Liver (tissue), 9 donors: ENCODE data around the gene ASPHD1. TPM values are rescaled to one million over a fixed set of nuclear protein-coding genes. Genes with fewer than 3 reads are reported as not detected.

Experiments
- DNase-seq: peaks from one replicate; pipeline ENCODE4 v3.0.0-alpha.2; 2017; ENCODE audit warnings: low spot score
- H3K27ac ChIP-seq, 2 donors: one replicate each; pipeline ENCODE4 v1.7.0; 2013; ENCODE audit warnings: inconsistent platforms in 2 of 2, low read length in 2 of 2, control low read depth in 1 of 2, low read depth in 1 of 2, mild to moderate bottlenecking in 1 of 2
- H3K27me3 ChIP-seq, 4 donors: one replicate each; pipeline versions ENCODE4 v1.6.1 to v1.7.0; 2013; ENCODE audit warnings: low read length in 3 of 4, inconsistent platforms in 1 of 4, mild to moderate bottlenecking in 1 of 4, moderate library complexity in 1 of 4; ENCODE audit not compliant: control insufficient read depth in 4 of 4, insufficient read depth in 4 of 4
- H3K36me3 ChIP-seq, 4 donors: one replicate each; pipeline versions ENCODE4 v1.6.1 to v1.7.0; 2013; ENCODE audit warnings: low read length in 3 of 4, mild to moderate bottlenecking in 3 of 4, low read depth in 1 of 4, moderate library complexity in 1 of 4; ENCODE audit not compliant: control insufficient read depth in 4 of 4, insufficient read depth in 3 of 4
- H3K4me1 ChIP-seq, 4 donors: one replicate each; pipeline versions ENCODE4 v1.6.1 to v1.7.0; 2013; ENCODE audit warnings: low read length in 3 of 4, mild to moderate bottlenecking in 3 of 4, moderate library complexity in 1 of 4; ENCODE audit not compliant: control insufficient read depth in 4 of 4, insufficient read depth in 4 of 4
- H3K4me3 ChIP-seq, 3 donors: one replicate each; pipeline versions ENCODE4 v1.6.1 to v1.7.0; 2013; ENCODE audit warnings: low read length in 3 of 3, control low read depth in 1 of 3, low read depth in 1 of 3, mild to moderate bottlenecking in 1 of 3
- H3K9ac ChIP-seq, 2 donors: one replicate each; pipeline ENCODE4 v1.7.0; 2013; ENCODE audit warnings: low read length in 2 of 2, mild to moderate bottlenecking in 2 of 2, moderate library complexity in 2 of 2, control low read depth in 1 of 2, low read depth in 1 of 2
- H3K9me3 ChIP-seq, 4 donors: one replicate each; pipeline versions ENCODE4 v1.6.1 to v1.7.0; 2013; ENCODE audit warnings: low read length in 3 of 4; ENCODE audit not compliant: control insufficient read depth in 4 of 4
- ATF3 ChIP-seq: IDR thresholded peaks from 2 replicates; pipeline ENCODE4 v1.6.1; 2016; ENCODE audit warnings: antibody characterized with exemption
- CTCF ChIP-seq: fragments of 150-350 bp; IDR thresholded peaks from 2 replicates; pipeline ENCODE4 v1.5.1; 2017; ENCODE audit warnings: improper control_type of control experiment, low read depth, low read length; ENCODE audit not compliant: missing input control
- EGR1 ChIP-seq, 2 donors: IDR thresholded peaks; 2 replicates each; pipeline ENCODE4 v1.6.1; 2016 to 2018; ENCODE audit warnings: antibody characterized with exemption in 2 of 2, low read depth in 2 of 2
- FOXA1 ChIP-seq: IDR thresholded peaks from 2 replicates; pipeline ENCODE4 v1.6.1; 2016; ENCODE audit warnings: antibody characterized with exemption
- FOXA2 ChIP-seq: IDR thresholded peaks from 2 replicates; pipeline ENCODE4 v1.6.1; 2016; ENCODE audit warnings: antibody characterized with exemption
- GABPA ChIP-seq, 2 donors: IDR thresholded peaks in 1 of 2; conservative IDR thresholded peaks in 1 of 2; 2 replicates each; pipeline ENCODE4 v1.6.1; 2016; ENCODE audit warnings: antibody characterized with exemption in 2 of 2, mild to moderate bottlenecking in 1 of 2, moderate library complexity in 1 of 2
- HNF4A ChIP-seq, 2 donors: conservative IDR thresholded peaks; 2 replicates each; pipeline ENCODE4 v1.6.1; 2016; ENCODE audit warnings: antibody characterized with exemption in 2 of 2, mild to moderate bottlenecking in 2 of 2
- HNF4G ChIP-seq: IDR thresholded peaks from 2 replicates; pipeline ENCODE4 v1.6.1; 2016; ENCODE audit warnings: antibody characterized with exemption
- JUND ChIP-seq, 2 donors: IDR thresholded peaks; 2 replicates each; pipeline ENCODE4 v1.6.1; 2016; ENCODE audit warnings: antibody characterized with exemption in 2 of 2
- NR2F2 ChIP-seq: IDR thresholded peaks from 2 replicates; pipeline ENCODE4 v1.6.1; 2016; ENCODE audit warnings: antibody characterized with exemption
- RAD21 ChIP-seq, 2 donors: IDR thresholded peaks; 2 replicates each; pipeline ENCODE4 v1.6.1; 2016; ENCODE audit warnings: antibody characterized with exemption in 2 of 2, mild to moderate bottlenecking in 2 of 2
- RXRA ChIP-seq, 2 donors: IDR thresholded peaks; 2 replicates each; pipeline ENCODE4 v1.6.1; 2017 to 2018; ENCODE audit warnings: antibody characterized with exemption in 2 of 2, mild to moderate bottlenecking in 1 of 2
- SP1 ChIP-seq: IDR thresholded peaks from 2 replicates; pipeline ENCODE4 v1.6.1; 2018; ENCODE audit warnings: antibody characterized with exemption, mild to moderate bottlenecking
- TAF1 ChIP-seq: conservative IDR thresholded peaks from 2 replicates; pipeline ENCODE4 v1.6.1; 2016; ENCODE audit warnings: antibody characterized with exemption, mild to moderate bottlenecking
- ZBTB33 ChIP-seq: IDR thresholded peaks from 2 replicates; pipeline ENCODE4 v1.6.1; 2016; ENCODE audit warnings: antibody characterized with exemption
- WGBS: extraction: QIAGEN DNeasy Blood & Tissue Kit; methylation state at CpG from one replicate; pipeline ENCODE4 v1.1.7; 2013; 5-methylcytosine and 5-hydroxymethylcytosine counted together
- polyA plus RNA-seq, 2 donors: library from polyadenylated mRNA; stranded (reverse) in 1 of 2; unstranded in 1 of 2; fragments of 200-250 nt in 1 of 2; fragments of >200 nt in 1 of 2; fragmentation: Nextera tagmentation in 1 of 2; extraction: Ambion mirVana in 1 of 2; gene quantifications; one replicate each; pipeline versions ENCODE4 v1.2.1 to v1.2.3, GENCODE V29; 2013 to 2015
- total RNA-seq, 2 donors: library from RNA; depleted of rRNA; stranded (reverse); fragments of >200 nt; gene quantifications; one replicate each; pipeline ENCODE4 v1.2.3, GENCODE V29; 2014
- donor health status: healthy.
- donor health status: healthy.
- donor health status: healthy.
- donor health status: healthy.
- donor health status: healthy.

ASPHD1 gene
- total and polyA plus RNA-seq, 4 donors, result 0.25 to 0.28 TPM; not detected in 2

GRCh38 chr16:29850998-29851397 lies 49.3 kb upstream of the ASPHD1 start:
- Histone ChIP-seq H3K27me3 (no peaks in the 10 kb centered on the region), H3K4me1 (no peaks in the 10 kb centered on the region), H3K9ac (no peak overlapping the region), H3K9me3 (no peaks in the 10 kb centered on the region), H3K4me3 (no peak overlapping the region), H3K36me3 (peaks cover 8 to 15% (median 10%) of the 10 kb centered on the region in 4 donors), H3K27ac (no peak overlapping the region)
- WGBS, result 88% methylated on average over 3 of the region's 3 CpGs
- TF ChIP-seq TAF1 (no peak), GABPA (IDR thresholded peaks at IDR 0.05 in 1 of 2, conservative IDR thresholded peaks at IDR 0.05 in 1 of 2) (no peak), FOXA2 (no peak), CTCF (no peak), NR2F2 (no peak), RAD21 (IDR thresholded peaks at IDR 0.05) (no peak), HNF4G (no peak)
- DNase-seq, result no peak

GRCh38 chr16:29852654-29853053 lies 47.6 kb upstream of the ASPHD1 start:
- H3K27me3 ChIP-seq, result no peaks in the 10 kb centered on the region
- no peak overlapping the region for H3K9ac ChIP-seq
- H3K9me3 ChIP-seq, result no peaks in the 10 kb centered on the region
- peaks cover 0 to 2% (median 2%) of the 10 kb centered on the region in 4 donors for H3K36me3 ChIP-seq
- peak overlapping the region in 1 of 2 donors; percentile 46 for H3K27ac ChIP-seq
- no peaks in the 10 kb centered on the region for H3K4me1 ChIP-seq
- WGBS, result 75% methylated on average over 7 of the region's 7 CpGs
- TF ChIP-seq ATF3, result no peak
- TF ChIP-seq FOXA1, result no peak
- TF ChIP-seq NR2F2, result no peak
- peak in 1 of 2 donors; percentile 13 for TF ChIP-seq RAD21 (IDR thresholded peaks at IDR 0.05)
- no peak for TF ChIP-seq EGR1 (IDR thresholded peaks at IDR 0.05; ENCODE audit: low read depth in 2 of 2)
- no peak overlapping the region for H3K4me3 ChIP-seq
- no peak for DNase-seq

- TF ChIP-seq HNF4A (conservative IDR thresholded peaks at IDR 0.05) (no peak), ATF3 (no peak), GABPA (IDR thresholded peaks at IDR 0.05 in 1 of 2, conservative IDR thresholded peaks at IDR 0.05 in 1 of 2) (no peak), RXRA (IDR thresholded peaks at IDR 0.05) (no peak), JUND (IDR thresholded peaks at IDR 0.05) (no peak), FOXA1 (no peak), ZBTB33 (no peak), TAF1 (no peak), HNF4G (no peak), CTCF (no peak), RAD21 (IDR thresholded peaks at IDR 0.05) (no peak), SP1 (no peak)
- no peak overlapping the region for H3K4me3 ChIP-seq
- WGBS, result 92% methylated on average over 5 of the region's 5 CpGs
- peaks cover 0 to 7% (median 1%) of the 10 kb centered on the region in 4 donors for H3K36me3 ChIP-seq
- H3K27me3 ChIP-seq, result no peaks in the 10 kb centered on the region
- H3K27ac ChIP-seq, result no peak overlapping the region
- H3K9me3 ChIP-seq, result no peaks in the 10 kb centered on the region
- DNase-seq, result no peak
- H3K9ac ChIP-seq, result no peak overlapping the region
- H3K4me1 ChIP-seq, result peaks cover 0 to 14% (median 5%) of the 10 kb centered on the region in 4 donors
Measured at GRCh38 chr16:29854520-29855100, 45.7 kb upstream of the ASPHD1 start.
